ENCODE data around the gene SLC9A3.

DNA sequence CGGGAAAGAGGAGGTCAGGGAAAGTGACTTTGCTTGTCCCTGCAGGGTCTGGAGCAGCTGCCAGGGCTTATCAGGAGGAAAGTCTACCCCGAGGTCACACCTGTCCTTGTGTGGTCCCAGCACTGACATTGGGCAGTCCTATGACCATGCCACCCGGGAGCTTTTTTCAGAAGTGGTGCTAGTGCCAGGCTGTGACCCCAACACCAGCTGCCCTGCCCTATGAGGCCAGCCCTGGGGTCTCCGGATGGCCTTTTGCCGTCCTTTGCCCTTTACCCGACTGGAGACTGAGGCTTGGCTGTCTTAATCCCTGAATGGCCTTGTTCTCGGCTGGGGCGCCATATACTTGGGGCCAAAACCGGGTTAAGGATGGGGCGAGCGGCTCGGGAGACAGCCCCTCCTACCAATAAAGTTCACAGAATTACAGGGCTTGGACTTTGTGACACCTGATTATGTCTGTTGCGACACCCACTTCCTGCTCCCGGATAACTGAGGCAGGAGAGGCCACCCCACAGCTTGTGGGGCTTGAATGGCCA is 22.2 kb upstream of the SLC9A3 start:
- TF ChIP-seq POLR2AphosphoS5 (IDR thresholded peaks at IDR 0.05) (no peak), CTCF (IDR thresholded peaks at IDR 0.05) (no peak)

Measured in prostate gland (tissue), 2 donors.